B cell (primary cell): Measurements from ENCODE around the gene TSPAN1. TPM values are rescaled to one million over a fixed set of nuclear protein-coding genes. Genes with fewer than 3 reads are reported as not detected.

ENCODE experiments used
- ATAC-seq: fragments of 200-7000 bp; cut with Tn5 transposase; one replicate; pipeline ENCODE4 v1.10.0; 2021; ENCODE audit warnings: low read depth, mild to moderate bottlenecking, moderate number of reproducible peaks, moderate library complexity
- CTCF ChIA-PET: fragments of 350-600 bp; sonication (Branson Sonifier 250); formaldehyde crosslinking; loops from one replicate; lab custom pipeline; 2021; ENCODE audit warnings: antibody characterized with exemption, inconsistent platforms; lab: Charles Lee
- POLR2A ChIA-PET: fragments of 350-600 bp; sonication (Branson Sonifier 250); formaldehyde crosslinking; loops from one replicate; lab custom pipeline; 2021; ENCODE audit warnings: antibody characterized with exemption; lab: Charles Lee
- DNase-seq: peaks from one replicate; pipeline ENCODE4 v3.0.0; 2013
- H2AFZ ChIP-seq: 2 replicates; pipeline ENCODE4 v1.6.1; 2012; ENCODE audit warnings: mild to moderate bottlenecking, low read depth, low read length; ENCODE audit not compliant: insufficient read depth, poor library complexity, severe bottlenecking
- H3K27ac ChIP-seq, 2 donors: 1 replicate in 1 of 2; 2 replicates in 1 of 2; pipeline ENCODE4 v1.5.1; 2012 to 2013; ENCODE audit warnings: low read length in 2 of 2, mild to moderate bottlenecking in 2 of 2, moderate library complexity in 1 of 2
- H3K27me3 ChIP-seq, 4 experiments: fragments of 200-600 bp in 1 of 4; sonication (generic) in 1 of 4; replicated peaks in 1 of 4; 1 replicate in 2 of 4; 2 replicates in 2 of 4; pipeline versions ENCODE4 v1.6.1 to v1.7.0; 2013 to 2016; ENCODE audit warnings: low read length in 3 of 4, mild to moderate bottlenecking in 2 of 4, mixed read lengths in 1 of 4, moderate library complexity in 1 of 4; ENCODE audit not compliant: insufficient read depth in 4 of 4, control insufficient read depth in 3 of 4; ENCODE audit errors: control extremely low read depth in 1 of 4
- H3K36me3 ChIP-seq, 2 experiments: replicated peaks in 1 of 2; 1 replicate in 1 of 2; 2 replicates in 1 of 2; pipeline versions ENCODE4 v1.6.1 to v1.7.1; 2013; ENCODE audit warnings: low read length in 1 of 2; ENCODE audit not compliant: insufficient read depth in 2 of 2, control insufficient read depth in 1 of 2; ENCODE audit errors: control extremely low read depth in 1 of 2, extremely low read depth in 1 of 2
- H3K4me1 ChIP-seq, 2 donors: fragments of 200-600 bp in 1 of 2; sonication (generic) in 1 of 2; 1 replicate in 1 of 2; 2 replicates in 1 of 2; pipeline versions ENCODE4 v1.5.1 to v1.6.1; 2013 to 2017; ENCODE audit warnings: low read length in 2 of 2; ENCODE audit not compliant: control insufficient read depth in 2 of 2, insufficient read depth in 2 of 2
- H3K4me2 ChIP-seq: replicated peaks from 2 replicates; pipeline ENCODE3; 2012; ENCODE audit warnings: mild to moderate bottlenecking, low read depth, low read length; ENCODE audit not compliant: poor library complexity, severe bottlenecking
- H3K4me3 ChIP-seq, 5 experiments: fragments of 200-600 bp in 1 of 5; sonication (generic) in 1 of 5; 1 replicate in 3 of 5; 2 replicates in 2 of 5; pipeline versions ENCODE4 v1.5.1 to v1.7.0; 2011 to 2016; ENCODE audit warnings: low read length in 4 of 5, mild to moderate bottlenecking in 4 of 5, low read depth in 2 of 5, control low read depth in 1 of 5, moderate library complexity in 1 of 5; ENCODE audit not compliant: insufficient read depth in 1 of 5; ENCODE audit errors: control extremely low read depth in 1 of 5, extremely low read depth in 1 of 5
- H3K79me2 ChIP-seq: fragments of 200-600 bp; sonication (generic); one replicate; pipeline ENCODE4 v1.6.0; 2016; ENCODE audit warnings: low read length; ENCODE audit not compliant: control insufficient read depth, insufficient read depth
- H3K9ac ChIP-seq: fragments of 200-600 bp; sonication (generic); 2 replicates; pipeline ENCODE4 v1.6.1; 2017; ENCODE audit warnings: mild to moderate bottlenecking, low read length, moderate library complexity
- H3K9me3 ChIP-seq, 3 donors: one replicate each; pipeline versions ENCODE4 v1.6.1 to v1.7.1; 2013; ENCODE audit warnings: low read length in 2 of 3; ENCODE audit not compliant: control insufficient read depth in 2 of 3, insufficient read depth in 1 of 3; ENCODE audit errors: control extremely low read depth in 1 of 3
- H4K20me1 ChIP-seq: 2 replicates; pipeline ENCODE4 v1.6.0; 2012; ENCODE audit warnings: mild to moderate bottlenecking, low read length; ENCODE audit not compliant: insufficient read depth, control insufficient read depth, poor library complexity, severe bottlenecking
- H3K27ac Mint-ChIP-seq: one replicate; pipeline ENCODE4 v1.8.0; 2021; ENCODE audit warnings: mixed read lengths
- H3K27me3 Mint-ChIP-seq: one replicate; pipeline ENCODE4 v1.8.0; 2021; ENCODE audit warnings: mixed read lengths
- H3K4me1 Mint-ChIP-seq: one replicate; pipeline ENCODE4 v1.8.0; 2021; ENCODE audit warnings: mixed read lengths
- H3K4me3 Mint-ChIP-seq: one replicate; pipeline ENCODE4 v1.8.0; 2021; ENCODE audit warnings: mixed read lengths
- H3K9me3 Mint-ChIP-seq: one replicate; pipeline ENCODE4 v1.8.0; 2022; ENCODE audit warnings: mixed read lengths; ENCODE audit not compliant: insufficient read depth
- EZH2 ChIP-seq: IDR thresholded peaks from 2 replicates; pipeline ENCODE4 v1.6.1; 2012; ENCODE audit warnings: borderline replicate concordance, low read depth, mild to moderate bottlenecking, moderate library complexity, low read length; ENCODE audit not compliant: insufficient read depth, poor library complexity, severe bottlenecking
- WGBS: methylation state at CpG from one replicate; pipeline ENCODE4 v1.1.5; 2013; ENCODE audit warnings: missing lambda C conversion rate; ENCODE audit not compliant: insufficient coverage; 5-methylcytosine and 5-hydroxymethylcytosine counted together
- intact Hi-C: fragments of 100-400 bp; cut with micrococcal nuclease; formaldehyde crosslinking; loops from one replicate; pipeline ENCODE4 v1.10.0; 2022
- polyA plus RNA-seq: library from polyadenylated mRNA; depleted of rRNA; stranded (reverse); fragments of >200 nt; gene quantifications from 2 replicates; pipeline ENCODE4 v1.2.3, GENCODE V29; 2012
- total RNA-seq, 2 donors: library from RNA; stranded (reverse); fragments of 120-200 nt in 1 of 2; gene quantifications; 1 replicate in 1 of 2; 2 replicates in 1 of 2; pipeline versions ENCODE4 v1.2.3 to v1.2.4, GENCODE V29; 2013 to 2022
- TF ChIP-seq, protein P1 (sequence below): fragments of 200-600 bp; IDR thresholded peaks from one replicate; pipeline ENCODE4 v1.8.0; 2022; ENCODE audit warnings: antibody characterized with exemption, mild to moderate bottlenecking

The TSPAN1 gene
- total and polyA plus RNA-seq, 2 donors (not counting 1 experiment from before 2014, with no cell fraction given): not detected

DNA sequence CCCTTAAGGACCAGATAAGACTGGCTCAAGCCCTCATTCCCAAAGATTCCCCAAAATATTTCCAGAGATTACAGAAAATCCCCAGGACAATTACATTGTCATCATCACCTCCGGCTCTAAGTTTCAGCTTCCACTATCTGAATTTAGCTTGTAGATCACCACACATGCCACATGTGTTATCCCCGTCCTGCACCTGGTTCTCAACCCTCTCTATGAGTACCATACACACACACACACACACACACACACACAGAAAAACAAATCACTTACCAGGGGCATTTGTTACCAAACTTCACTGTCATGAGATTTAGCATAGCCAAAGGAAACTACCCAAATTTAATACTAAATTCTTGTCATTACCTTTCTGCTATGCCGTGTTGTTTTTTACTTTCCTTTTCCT lies 15.4 kb upstream of the TSPAN1 start:
- Mint-ChIP-seq H3K4me3 (no peak overlapping the region), H3K9me3 (no peaks in the 10 kb centered on the region), H3K4me1 (no peaks in the 10 kb centered on the region), H3K27me3 (peaks cover 9% of the 10 kb centered on the region), H3K27ac (no peak overlapping the region)
- no peaks in the 10 kb centered on the region for H3K9me3 ChIP-seq
- DNase-seq: no peak
- H3K27ac ChIP-seq: no peak overlapping the region
- no peaks in the 10 kb centered on the region for H3K36me3 ChIP-seq
- ChIA-PET POLR2A (no interaction called here), CTCF (no interaction called here)
- no peak for TF ChIP-seq EZH2
- TF ChIP-seq, protein P1, sequence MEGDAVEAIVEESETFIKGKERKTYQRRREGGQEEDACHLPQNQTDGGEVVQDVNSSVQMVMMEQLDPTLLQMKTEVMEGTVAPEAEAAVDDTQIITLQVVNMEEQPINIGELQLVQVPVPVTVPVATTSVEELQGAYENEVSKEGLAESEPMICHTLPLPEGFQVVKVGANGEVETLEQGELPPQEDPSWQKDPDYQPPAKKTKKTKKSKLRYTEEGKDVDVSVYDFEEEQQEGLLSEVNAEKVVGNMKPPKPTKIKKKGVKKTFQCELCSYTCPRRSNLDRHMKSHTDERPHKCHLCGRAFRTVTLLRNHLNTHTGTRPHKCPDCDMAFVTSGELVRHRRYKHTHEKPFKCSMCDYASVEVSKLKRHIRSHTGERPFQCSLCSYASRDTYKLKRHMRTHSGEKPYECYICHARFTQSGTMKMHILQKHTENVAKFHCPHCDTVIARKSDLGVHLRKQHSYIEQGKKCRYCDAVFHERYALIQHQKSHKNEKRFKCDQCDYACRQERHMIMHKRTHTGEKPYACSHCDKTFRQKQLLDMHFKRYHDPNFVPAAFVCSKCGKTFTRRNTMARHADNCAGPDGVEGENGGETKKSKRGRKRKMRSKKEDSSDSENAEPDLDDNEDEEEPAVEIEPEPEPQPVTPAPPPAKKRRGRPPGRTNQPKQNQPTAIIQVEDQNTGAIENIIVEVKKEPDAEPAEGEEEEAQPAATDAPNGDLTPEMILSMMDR: no peak
- 71% methylated on average over 3 of the region's 3 CpGs for WGBS
- no peak for ATAC-seq
- no peak overlapping the region for H3K4me2 ChIP-seq
- no peak overlapping the region for H3K9ac ChIP-seq
- no peak overlapping the region for H3K4me3 ChIP-seq
- intact Hi-C loops: no loop called here
- no peak overlapping the region for H2AFZ ChIP-seq
- peaks cover 0 to 3% (median 0%) of the 10 kb centered on the region in 4 experiments for H3K27me3 ChIP-seq
- H3K79me2 ChIP-seq: no peaks in the 10 kb centered on the region
- H3K4me1 ChIP-seq: no peaks in the 10 kb centered on the region
- no peaks in the 10 kb centered on the region for H4K20me1 ChIP-seq

DNA sequence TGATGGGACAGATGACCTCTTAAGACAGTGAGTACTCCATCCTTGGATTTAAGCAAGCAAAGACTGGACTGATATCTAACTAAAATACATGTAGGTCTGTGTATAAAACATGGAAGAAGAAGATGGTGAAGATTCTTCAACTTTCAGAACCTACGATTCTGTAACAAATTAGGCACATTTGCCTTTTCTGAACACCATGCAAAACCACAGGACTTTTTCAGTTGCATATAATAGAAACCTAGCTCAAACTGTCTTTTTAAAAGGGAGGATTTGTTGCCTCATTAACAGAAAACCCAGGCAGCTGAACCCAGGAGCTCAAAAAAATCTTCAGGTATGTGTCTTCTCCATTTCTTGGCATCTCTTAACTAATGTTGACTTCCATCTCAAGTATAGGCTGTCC lies 14.7 kb upstream of the TSPAN1 start:
- H3K9me3 ChIP-seq: no peaks in the 10 kb centered on the region
- H3K27me3 Mint-ChIP-seq: peaks cover 15% of the 10 kb centered on the region
- no peak overlapping the region for H3K9ac ChIP-seq
- no CpG with 5 or more reads among the region's 1 CpG for WGBS
- H3K4me3 Mint-ChIP-seq: no peak overlapping the region
- CTCF ChIA-PET: no interaction called here
- no peak overlapping the region for H3K27ac ChIP-seq
- no peaks in the 10 kb centered on the region for H3K36me3 ChIP-seq
- no peak overlapping the region for H3K4me2 ChIP-seq
- intact Hi-C loops: no loop called here
- H3K9me3 Mint-ChIP-seq: no peaks in the 10 kb centered on the region
- ATAC-seq (no peak), DNase-seq (no peak)
- no peak overlapping the region for H3K4me3 ChIP-seq
- no peaks in the 10 kb centered on the region for H3K4me1 ChIP-seq
- no peak overlapping the region for H2AFZ ChIP-seq
- H3K27me3 ChIP-seq: peaks cover 0 to 3% (median 0%) of the 10 kb centered on the region in 4 experiments
- H4K20me1 ChIP-seq: no peaks in the 10 kb centered on the region
- POLR2A ChIA-PET: no interaction called here
- H3K27ac Mint-ChIP-seq: no peak overlapping the region
- peaks cover 2% of the 10 kb centered on the region for H3K4me1 Mint-ChIP-seq
- no peaks in the 10 kb centered on the region for H3K79me2 ChIP-seq
- TF ChIP-seq, protein P1: no peak
- no peak for TF ChIP-seq EZH2
